HL-60/S4 treated with retinoic acid at 250 ng/mL for 4 days and 3 days (cell line): ENCODE measurements around the gene RGS6.

Experiments
- in situ Hi-C: fragments of 300-500 bp; cut with MboI; formaldehyde crosslinking; loops from 2 replicates; pipeline ENCODE4 v1.7.0; 2022; ENCODE audit warnings: low sequenced_read_pairs

The RGS6 gene

DNA sequence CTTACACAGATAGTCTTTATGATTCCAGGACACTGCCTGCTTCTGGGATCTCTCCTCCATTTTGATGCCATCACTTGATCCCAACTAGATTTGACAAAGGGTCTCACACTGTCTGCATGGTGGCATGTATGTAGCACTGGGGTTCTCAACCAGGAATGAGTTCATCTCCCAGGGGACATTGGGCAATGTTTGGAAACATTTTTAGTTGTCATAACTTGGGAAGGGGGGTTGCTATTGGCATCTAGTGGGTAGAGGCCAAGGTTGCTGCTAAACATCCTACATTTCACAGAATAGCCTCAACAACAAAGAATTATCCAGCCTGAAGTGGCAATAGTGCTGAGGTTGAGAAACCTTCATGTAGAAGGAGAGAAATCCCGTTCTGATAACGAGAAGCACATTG, 585.5 kb downstream of the RGS6 start:
- in situ Hi-C loops = loop anchor here (25.0 kb wide), 1 partner anchor 420 kb away; the partner anchor contains the start of gene DCAF4

DNA sequence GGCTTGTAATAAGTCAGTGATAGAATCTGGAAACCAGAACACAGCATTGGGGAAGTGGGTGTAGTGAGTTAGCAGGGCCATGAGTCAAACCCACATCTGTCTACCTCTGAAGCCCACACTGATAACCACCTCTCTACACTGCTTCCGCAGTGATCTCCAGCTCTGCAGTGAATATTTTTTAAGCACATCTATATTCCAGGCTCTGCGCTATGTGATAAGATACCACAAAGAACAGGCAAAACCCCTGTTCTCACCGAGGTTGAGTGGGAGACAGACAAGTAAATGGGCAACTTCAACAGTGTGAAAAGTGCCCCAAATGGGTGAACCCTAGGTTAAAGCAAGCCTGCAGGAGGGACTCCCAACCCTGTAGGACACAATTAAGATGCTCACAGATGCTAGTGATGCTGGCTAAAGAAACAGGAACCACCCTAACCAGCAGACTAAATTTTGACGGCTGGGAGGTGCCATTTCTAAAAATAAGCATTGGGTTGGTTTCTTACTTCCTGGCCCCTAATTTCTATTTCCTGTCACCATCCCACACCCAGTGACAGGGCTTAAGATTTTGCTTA, 586.7 kb downstream of the RGS6 start:
- in situ Hi-C loops = loop anchor here (25.0 kb wide), 1 partner anchor 418 kb away; the partner anchor contains the start of gene DCAF4

DNA sequence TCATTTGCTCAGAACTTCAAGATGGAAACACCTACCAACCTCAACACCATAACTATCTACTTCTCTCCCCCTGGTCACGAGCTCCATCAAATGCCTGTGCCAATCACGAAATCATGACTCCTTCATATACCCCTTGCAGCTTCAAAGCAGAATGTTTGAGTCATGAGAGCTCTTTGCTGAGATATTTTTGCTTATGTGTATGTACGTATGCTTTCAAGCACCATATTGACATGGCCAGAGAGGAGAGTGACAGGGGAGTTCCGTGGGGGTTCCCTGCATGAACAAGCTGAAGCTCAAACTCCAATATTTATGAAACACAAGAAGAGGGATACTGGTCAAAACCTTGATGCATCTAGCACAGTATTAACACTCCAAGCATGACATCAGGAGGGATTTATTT, 587.3 kb downstream of the RGS6 start:
- in situ Hi-C loops = loop anchor here (25.0 kb wide), 1 partner anchor 418 kb away; the partner anchor contains the start of gene DCAF4

DNA sequence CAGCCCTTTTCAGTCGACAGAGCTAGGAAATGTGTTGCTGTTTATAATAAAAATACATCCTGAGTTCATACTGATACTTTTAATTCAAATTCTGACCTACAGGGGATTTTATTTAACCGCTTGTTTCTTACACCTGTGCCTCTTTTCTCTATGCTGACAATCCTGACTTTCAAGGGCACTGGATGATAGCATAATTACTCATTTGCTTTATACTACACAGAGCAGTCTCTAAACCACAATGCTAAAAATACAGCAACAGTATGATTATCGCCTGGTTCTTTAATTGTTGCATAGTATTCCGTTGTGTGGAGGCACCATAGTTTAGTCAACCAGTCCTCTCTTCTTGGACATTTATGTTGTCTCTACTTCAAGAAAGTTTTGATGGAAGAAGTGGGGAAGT, 588.8 kb downstream of the RGS6 start:
- in situ Hi-C loops = loop anchor here (25.0 kb wide), 1 partner anchor 416 kb away; the partner anchor contains the start of gene DCAF4

DNA sequence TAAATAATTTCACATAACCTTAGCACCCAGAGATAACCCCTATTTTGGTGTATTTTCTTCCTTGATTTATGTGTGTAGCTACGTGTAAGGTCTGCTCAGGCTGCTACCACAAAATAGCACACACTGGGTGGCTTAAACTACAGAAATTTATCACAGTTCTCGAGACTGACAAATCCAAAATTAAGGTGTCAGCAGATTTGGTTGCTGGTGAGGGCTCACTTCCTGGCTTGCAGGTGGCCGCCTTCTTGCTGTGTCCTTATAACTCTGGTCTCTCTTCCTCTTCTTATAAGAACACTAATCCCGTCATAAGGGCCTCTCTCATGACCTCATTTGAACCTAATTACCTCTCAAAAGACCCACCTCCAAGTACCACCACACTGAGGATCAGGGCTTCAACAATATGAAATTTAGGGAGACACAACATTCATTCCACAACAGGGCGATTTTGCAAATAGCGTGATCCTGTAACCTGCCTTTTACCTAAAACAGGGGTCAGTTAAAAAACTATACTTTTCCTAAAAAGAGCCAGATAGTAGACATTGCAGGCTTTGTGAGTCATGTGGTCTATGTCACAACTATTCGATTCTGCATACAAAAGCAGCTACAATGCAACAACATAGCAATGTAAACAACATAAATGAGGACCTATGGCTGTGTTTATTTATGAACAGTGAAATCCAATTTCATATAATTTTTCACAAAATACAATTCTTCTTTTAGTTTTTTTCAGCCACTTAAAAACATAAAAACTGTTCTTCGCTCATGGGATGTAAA, 589.9 kb downstream of the RGS6 start:
- in situ Hi-C loops = loop anchor here (25.0 kb wide), 1 partner anchor 415 kb away; the partner anchor contains the start of gene DCAF4

DNA sequence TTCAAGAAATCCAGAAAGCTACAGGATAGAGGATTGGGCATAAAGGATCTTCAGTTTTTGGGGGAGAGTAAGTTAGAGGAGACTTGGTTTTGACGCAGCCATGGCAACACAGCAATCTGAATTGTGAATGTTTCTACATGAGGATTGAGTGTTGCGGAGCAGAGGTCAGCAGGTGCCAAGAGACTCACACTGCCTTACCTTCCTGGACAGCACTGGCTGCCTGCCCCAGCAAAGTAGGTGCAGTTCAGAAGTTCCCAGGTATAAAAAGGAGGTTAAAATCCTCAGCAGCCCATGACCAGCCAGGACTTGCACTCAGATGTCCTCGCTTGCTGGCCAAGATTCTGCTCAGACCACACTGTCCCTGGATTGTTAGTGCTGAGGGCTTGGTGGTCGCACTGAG, 590.6 kb downstream of the RGS6 start:
- in situ Hi-C loops = loop anchor here (25.0 kb wide), 1 partner anchor 414 kb away; the partner anchor contains the start of gene DCAF4

DNA sequence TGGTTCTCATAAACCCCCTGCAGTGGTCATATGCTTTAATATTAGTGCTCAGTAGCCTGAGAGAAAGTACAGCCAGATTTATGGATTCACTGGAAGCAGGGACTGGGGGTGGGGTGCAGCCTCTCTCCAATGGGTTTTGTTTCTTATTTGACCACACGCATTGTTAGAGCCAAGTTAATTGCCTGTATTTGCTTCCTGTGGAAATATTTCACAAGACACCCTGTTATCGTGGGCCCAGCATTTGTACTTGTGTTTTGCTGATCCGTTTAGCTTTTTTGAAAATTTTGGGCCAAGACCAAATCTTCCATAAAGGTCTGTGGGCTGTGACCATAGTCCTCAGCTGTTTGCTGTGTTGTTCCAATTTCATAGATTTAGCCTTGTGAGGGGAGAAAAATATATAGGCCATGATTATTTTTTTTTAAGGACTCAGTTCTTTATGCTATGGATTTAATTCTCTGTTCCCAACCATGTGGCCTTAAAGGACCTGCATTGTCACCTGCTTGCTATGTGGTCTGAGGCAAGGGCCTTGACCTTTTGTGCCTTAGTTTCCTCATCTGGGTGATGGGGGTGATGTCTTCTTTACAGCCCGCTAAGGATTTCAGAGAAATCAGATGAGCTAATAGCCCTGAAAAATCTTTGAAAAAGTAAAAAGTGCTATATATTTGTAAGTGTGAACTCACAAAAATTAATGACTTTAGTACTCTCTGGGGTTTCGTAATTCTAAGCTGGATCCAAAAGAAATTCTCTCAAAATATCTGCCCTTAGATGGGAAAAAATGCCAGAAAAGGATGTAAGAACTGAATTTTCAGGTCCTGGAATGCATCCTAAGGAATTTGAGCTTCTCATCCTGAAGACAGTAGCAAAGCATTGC, 591.4 kb downstream of the RGS6 start:
- in situ Hi-C loops = loop anchor here (25.0 kb wide), 1 partner anchor 414 kb away; the partner anchor contains the start of gene DCAF4

DNA sequence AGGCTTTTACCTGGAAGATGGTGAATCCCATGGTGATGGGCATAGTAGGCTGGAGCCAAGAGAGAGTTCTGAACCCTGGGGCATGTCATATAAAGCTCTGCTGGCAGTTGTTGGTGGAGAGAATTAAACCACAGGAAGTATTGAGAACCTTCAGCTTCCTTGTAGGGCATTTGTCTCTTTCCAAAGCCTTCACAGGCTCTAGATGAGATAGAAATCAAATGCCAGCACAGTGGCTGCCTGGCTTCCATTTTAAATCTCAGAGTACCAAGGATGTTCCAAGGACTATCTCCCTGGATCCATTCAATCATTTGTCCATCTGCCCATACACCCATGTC, 592.0 kb downstream of the RGS6 start:
- in situ Hi-C loops = loop anchor here (25.0 kb wide), 1 partner anchor 413 kb away; the partner anchor contains the start of gene DCAF4

DNA sequence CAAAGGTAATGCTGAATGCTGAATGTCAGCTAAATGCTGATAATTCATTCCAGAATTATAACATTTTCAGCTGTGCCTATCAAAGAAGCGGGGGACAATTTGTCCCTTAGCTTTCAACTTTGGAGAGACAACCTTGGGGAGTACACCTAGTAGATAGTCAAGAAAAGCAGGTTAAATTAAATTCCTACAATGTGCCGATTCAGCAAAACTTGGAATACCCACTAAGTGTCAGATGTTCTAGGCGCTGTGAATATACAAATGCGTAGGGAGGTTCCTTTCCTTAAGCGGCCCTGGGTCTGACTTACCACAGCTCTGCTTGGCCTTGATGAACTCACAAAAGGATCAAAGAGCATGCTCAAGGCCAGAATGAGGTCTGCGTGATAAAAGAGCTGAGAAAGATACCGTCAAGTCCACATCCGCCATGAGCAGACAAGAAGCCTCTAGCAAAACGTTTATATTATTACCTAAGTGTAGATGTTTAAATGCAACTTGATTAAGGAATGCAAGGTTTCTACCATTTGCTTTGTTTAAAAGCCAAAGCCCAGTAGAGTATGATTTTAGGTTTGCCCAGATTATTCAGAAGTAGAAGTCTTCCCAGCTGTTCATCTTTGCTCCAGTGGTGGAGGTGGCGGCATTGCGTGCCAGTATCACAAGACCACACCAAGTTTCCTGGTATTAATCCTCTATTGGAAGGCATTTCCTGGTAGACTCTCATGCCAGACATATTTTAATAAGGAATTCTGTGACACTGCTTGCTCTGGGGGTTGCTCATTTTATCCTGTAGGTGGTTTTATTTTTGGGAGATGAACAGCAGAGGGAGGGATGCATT, 593.1 kb downstream of the RGS6 start:
- in situ Hi-C loops = no loop called here

DNA sequence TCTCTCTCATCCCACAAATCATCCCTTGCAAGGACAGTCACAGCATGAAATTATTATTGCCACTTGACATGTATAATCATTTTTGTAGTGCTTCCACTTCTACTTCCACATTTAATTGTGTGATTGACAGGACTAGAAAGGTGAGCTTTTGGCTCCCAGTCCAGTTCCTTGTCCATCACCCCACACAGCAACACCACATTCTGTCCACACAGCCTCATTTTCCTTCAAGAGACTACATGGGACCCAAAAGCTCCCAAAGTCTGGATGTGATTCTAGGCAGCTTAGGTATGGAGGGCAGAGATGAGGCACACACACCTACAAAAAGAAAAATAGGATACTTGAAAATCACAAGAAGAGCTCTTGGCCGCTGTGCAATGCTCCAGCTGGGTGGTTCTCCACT, 595.4 kb downstream of the RGS6 start:
- in situ Hi-C loops = no loop called here

DNA sequence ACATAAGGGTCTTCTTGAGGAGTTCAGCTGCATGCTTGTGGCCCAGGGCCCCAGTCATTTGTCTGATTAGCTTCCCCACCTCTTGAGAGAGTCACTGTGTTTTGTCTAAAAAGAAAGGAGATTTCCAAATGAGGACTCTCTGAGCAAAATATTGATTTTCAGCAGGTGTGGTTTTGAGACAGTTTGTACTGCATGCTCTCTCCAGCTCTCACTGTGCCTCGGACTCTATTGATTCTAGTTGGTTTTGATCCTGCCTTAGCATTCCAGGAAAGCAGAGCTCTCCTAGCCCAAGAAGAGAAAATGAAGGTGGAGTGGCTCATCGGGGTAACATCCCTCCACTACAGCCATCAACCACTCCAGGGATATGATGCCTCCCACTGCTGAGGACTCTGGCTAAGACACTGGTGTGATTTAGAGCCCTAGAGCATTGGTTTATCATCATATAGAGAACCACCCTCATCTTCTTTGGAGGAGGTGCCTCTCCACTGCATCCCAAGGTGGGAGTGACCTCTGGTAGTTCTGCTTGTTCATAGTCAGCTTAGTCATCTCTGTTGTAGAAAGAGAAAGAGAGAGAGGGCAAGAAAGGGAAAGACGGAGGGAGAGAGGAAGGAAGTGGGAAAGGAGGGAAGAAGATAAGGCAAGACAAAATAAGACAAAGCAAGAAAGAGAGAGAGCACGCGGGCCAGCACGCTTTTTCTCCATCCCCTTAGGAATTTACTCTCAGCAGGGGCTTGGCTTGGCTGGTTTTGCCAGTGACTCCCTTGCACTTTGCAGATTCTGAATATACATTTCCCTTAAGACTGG, 596.0 kb downstream of the RGS6 start:
- in situ Hi-C loops = no loop called here

DNA sequence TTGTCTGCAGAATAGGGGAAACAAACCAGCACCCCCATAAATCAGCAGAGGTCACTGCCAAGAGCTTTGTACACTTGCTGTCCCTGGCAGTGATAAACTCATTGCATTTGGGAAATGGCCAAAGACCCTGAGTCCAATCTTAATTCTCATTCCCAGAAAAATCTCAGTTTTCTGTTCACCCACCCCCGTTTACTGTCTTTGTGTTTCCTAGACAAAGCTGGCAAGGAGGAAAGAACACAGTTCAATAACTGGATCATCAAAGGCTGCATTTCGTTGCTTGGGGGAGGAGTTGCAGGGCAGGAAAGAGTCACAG, 596.6 kb downstream of the RGS6 start:
- in situ Hi-C loops = no loop called here

DNA sequence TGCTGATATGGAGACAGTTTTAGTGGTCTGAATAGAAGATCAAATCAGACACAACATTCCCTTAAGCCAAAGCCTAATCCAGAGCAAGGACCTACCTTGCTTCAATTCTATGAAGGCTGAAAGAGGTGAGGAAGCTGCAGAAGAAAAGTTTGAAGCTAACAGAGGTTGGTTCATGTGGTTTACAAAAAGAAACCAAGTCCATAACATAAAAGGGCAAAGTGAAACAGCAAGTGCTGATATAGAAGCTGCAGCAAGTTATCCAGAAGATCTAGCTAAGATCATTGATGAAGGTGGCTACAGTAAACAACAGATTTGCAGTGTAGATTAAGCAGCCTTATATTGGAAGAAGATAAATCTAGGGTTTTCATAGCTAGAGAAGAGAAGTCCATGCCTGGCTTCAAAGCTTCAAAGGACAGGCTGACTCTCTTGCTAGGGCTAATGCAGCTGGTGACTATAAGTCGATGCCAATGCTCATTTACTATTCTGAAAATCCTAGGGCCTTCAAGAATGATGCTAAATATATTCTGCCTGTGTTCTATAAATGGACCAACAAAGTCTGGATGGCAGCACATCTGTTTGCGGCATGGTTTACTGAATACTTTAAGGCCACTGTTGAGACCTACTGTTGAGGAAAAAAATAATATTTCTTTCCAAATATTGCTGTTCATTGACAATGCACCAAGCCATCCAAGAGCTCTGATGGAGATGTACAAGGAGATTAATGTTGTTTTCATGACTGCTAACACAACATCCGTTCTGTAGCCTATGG, 600.6 kb downstream of the RGS6 start:
- in situ Hi-C loops = no loop called here

DNA sequence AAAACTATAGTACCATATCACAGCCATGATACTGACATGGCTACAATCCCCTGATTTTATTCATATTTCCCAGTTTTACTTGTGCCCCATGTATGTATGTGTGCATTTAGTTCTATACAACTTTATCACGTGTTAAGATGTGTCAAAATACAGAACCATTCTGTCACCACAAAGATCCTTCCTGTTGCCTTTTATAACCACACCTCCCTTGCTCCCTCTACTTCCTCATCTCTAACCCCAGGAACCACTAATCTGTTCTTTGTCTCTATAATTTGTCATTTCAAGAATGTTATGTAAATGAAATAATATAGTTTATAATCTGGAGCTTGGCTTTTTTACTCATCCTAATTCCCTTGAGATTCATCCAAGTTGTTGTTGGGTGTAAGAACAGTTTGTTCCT, 603.3 kb downstream of the RGS6 start:
- in situ Hi-C loops = no loop called here

DNA sequence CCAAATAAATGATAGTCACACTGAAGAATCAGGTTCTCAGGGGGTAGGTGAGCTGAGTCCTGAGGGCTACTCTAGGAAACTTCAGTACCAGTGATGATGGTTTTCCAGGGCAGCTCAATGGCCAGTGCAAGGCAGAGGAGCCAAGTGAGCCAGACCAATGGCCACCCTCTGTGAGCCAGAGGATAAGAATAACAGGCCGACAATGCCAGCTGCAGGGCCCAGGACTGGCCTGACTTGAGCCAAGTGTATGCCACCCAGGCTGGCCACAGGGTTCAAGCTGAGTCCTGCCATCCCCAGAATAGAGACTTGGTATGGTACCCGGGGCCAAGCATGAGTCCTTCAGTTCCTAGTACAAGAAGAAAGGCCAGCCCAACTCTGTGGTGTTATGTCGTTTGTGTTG, 606.2 kb downstream of the RGS6 start:
- in situ Hi-C loops = no loop called here

DNA sequence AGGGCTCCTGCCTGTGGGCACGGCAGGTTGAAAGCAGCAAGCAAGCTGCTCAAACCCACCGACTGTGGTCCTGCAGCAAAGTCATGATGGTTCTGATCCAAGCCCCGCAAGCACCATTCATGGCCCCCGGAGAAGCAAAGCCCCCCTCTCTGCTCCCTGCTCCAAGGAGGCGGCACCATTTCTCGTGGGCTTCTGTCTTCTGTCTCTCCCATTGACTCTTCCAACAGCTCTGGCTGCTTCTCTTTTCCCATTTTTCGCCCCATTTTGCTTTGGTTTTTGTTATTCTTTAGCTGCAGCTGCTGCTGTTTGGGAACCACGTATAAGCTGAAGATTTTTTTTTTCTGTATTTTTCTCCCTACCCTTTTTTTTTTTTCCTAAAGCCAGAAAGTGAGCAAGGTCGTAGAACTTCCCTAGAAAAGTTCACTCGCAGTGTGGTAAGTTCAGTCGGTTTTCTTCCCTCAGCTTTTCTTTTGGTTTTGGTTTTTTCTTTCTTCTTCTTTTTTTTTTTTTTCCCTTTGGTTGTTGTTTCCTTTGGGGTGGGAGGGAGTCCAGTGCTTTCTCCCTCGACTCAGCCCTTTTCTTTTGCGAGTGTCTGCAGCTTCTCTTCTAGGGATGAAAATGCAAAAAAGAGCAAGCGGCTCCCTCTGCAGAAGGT, 607.6 kb downstream of the RGS6 start:
- in situ Hi-C loops = no loop called here

DNA sequence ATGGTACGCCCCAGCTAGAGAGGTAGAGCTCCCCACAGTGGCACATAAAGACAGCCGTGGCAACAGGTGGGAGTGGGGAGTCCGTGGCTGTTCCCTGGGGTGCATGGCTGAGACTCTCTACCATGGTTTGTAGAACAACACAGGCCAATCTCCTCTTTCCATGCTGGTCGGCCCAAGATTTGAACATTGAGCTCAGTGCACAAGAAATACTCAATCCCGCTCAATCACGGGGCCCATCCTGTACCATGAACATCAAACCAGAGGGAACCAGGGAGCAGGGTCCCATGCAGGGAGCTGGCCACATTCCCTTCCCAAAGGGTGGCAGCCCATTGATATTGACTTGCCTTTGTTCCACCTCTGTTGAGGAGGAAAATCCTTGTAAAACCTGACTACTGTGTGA, 608.6 kb downstream of the RGS6 start:
- in situ Hi-C loops = no loop called here

DNA sequence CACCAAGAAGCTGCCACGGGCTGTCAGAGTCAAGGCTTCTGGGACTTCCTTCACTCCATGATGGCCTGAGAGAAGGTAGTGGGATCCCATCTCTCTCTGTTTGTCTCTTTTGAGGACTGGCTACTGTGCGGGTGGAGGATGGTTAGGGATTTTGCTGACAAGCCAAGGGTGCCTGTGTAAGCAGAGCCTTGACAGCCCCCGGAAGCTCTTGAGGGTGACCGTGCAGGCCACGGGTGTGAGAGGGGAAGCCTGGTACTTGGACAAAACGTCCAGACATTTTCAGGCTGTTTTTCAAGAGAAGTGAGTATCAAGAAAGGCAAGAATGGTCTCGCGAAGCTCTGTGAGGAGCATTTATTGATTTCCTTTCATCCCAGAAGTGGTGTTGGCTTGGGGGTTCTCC, 609.3 kb downstream of the RGS6 start:
- in situ Hi-C loops = no loop called here

DNA sequence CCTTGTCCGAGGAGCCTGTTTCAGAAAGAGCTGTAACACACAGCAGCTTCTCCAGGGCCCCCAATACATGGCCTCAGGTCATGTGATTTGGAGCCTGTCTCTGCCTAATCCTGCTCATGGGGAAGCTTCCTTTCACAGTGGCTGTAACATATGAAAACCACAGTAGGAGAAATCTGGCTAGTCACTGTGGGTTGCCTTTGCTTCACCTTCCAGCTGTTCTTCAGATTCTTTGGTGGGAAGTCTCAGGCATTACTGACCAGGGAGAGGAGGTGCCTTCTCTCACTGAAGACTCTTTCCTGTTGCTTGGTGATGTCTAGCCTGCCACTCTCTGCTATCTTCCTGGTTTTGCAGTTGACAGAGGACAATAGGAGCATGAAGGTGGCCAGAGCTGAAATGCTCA, 611.1 kb downstream of the RGS6 start:
- in situ Hi-C loops = no loop called here
